PC-9 (cell line): ENCODE data around the gene ASIC1.

ENCODE experiments used
- CTCF ChIP-seq: fragments of 200-600 bp; sonication (generic); conservative IDR thresholded peaks from 2 replicates; pipeline ENCODE4 v1.6.1; 2017; ENCODE audit warnings: mixed run types, antibody characterized with exemption, mild to moderate bottlenecking, moderate library complexity
- EZH2 ChIP-seq: fragments of 200-600 bp; sonication (generic); IDR thresholded peaks from 2 replicates; pipeline ENCODE4 v1.8.0; 2017; ENCODE audit warnings: antibody characterized with exemption, low read depth

GRCh38 chr12:50079771-50080170 lies 22.4 kb downstream of the ASIC1 start:
- no peak for TF ChIP-seq CTCF
- no peak for TF ChIP-seq EZH2
